ENCODE data around the gene BMPER. TPM values are rescaled to one million over a fixed set of nuclear protein-coding genes. Genes with fewer than 3 reads are reported as not detected.

The BMPER gene
- total RNA-seq, 4 donors from 2014 or later = 0.65 to 6.5 (median 3.5) TPM

- peaks cover 0 to 23% (median 20%) of the 10 kb centered on the region in 4 donors for H3K9me3 ChIP-seq
- intact Hi-C loops (cut with DNase I) = no loop called here
- peaks cover 0 to 11% (median 0%) of the 10 kb centered on the region in 4 donors for H3K4me1 ChIP-seq
- no peaks in the 10 kb centered on the region for H3K36me3 ChIP-seq
- no peak overlapping the region for H3K4me3 ChIP-seq
- no peaks in the 10 kb centered on the region for H3K27me3 ChIP-seq
- 0% methylated on average over 1 of the region's 1 CpG for WGBS
- no peak for TF ChIP-seq EP300 (IDR thresholded peaks at IDR 0.05)
- no peak overlapping the region for H3K27ac ChIP-seq (replicated peaks in 1 of 4)
- DNase-seq (ENCODE audit: extremely low spot score) = no peak
These were observed 219.4 kb downstream of the BMPER start for GRCh38 chr7:34124765-34125164.

GRCh38 chr7:34128762-34129161, 223.4 kb downstream of the BMPER start:
- intact Hi-C loops (cut with DNase I) = no loop called here
- no peak for DNase-seq (ENCODE audit: extremely low spot score)
- H3K36me3 ChIP-seq = no peaks in the 10 kb centered on the region
- TF ChIP-seq POLR2A (IDR thresholded peaks at IDR 0.05; ENCODE audit: low read depth) = no peak
- H3K4me3 ChIP-seq = no peak overlapping the region
- peaks cover 0 to 37% (median 0%) of the 10 kb centered on the region in 4 donors for H3K4me1 ChIP-seq
- WGBS = 61% methylated on average over 5 of the region's 5 CpGs
- H3K27ac ChIP-seq (replicated peaks in 1 of 4) = no peak overlapping the region
- peaks cover 0 to 22% (median 20%) of the 10 kb centered on the region in 4 donors for H3K9me3 ChIP-seq
- H3K27me3 ChIP-seq = no peaks in the 10 kb centered on the region

- H3K36me3 ChIP-seq = no peaks in the 10 kb centered on the region
- H3K27me3 ChIP-seq = no peaks in the 10 kb centered on the region
- H3K4me1 ChIP-seq = peaks cover 0 to 56% (median 0%) of the 10 kb centered on the region in 4 donors
- H3K27ac ChIP-seq (replicated peaks in 1 of 4) = peak overlapping the region in 1 of 4 donors; percentile 55
- intact Hi-C loops (cut with DNase I) = no loop called here
- TF ChIP-seq POLR2A (IDR thresholded peaks at IDR 0.05; ENCODE audit: low read depth) = no peak
- no peak for TF ChIP-seq POLR2AphosphoS5 (IDR thresholded peaks at IDR 0.05)
- no peak for TF ChIP-seq EP300 (IDR thresholded peaks at IDR 0.05)
- TF ChIP-seq CTCF (IDR thresholded peaks at IDR 0.05) = no peak
- peaks cover 0 to 3% (median 2%) of the 10 kb centered on the region in 4 donors for H3K9me3 ChIP-seq
- H3K4me3 ChIP-seq = no peak overlapping the region
- 83% methylated on average over 5 of the region's 5 CpGs for WGBS
- DNase-seq (ENCODE audit: extremely low spot score) = no peak
These were observed 225.4 kb downstream of the BMPER start for GRCh38 chr7:34130558-34131295.

- 64% methylated on average over 7 of the region's 9 CpGs for WGBS
- peaks cover 0 to 62% (median 2%) of the 10 kb centered on the region in 4 donors for H3K4me1 ChIP-seq
- H3K4me3 ChIP-seq = no peak overlapping the region
- no peak for DNase-seq (ENCODE audit: extremely low spot score)
- intact Hi-C loops (cut with DNase I) = no loop called here
- no peaks in the 10 kb centered on the region for H3K27me3 ChIP-seq
- H3K9me3 ChIP-seq = no peaks in the 10 kb centered on the region
- H3K27ac ChIP-seq (replicated peaks in 1 of 4) = peak overlapping the region in 1 of 4 donors; percentile 55
- no peaks in the 10 kb centered on the region for H3K36me3 ChIP-seq
- no peak for TF ChIP-seq POLR2AphosphoS5 (IDR thresholded peaks at IDR 0.05)
- no peak for TF ChIP-seq POLR2A (IDR thresholded peaks at IDR 0.05; ENCODE audit: low read depth)
- TF ChIP-seq CTCF (IDR thresholded peaks at IDR 0.05) = no peak
- TF ChIP-seq EP300 (IDR thresholded peaks at IDR 0.05) = no peak
These were observed 226.0 kb downstream of the BMPER start for GRCh38 chr7:34131371-34131770.

GRCh38 chr7:34133356-34133982, 228.1 kb downstream of the BMPER start:
- Histone ChIP-seq H3K9me3 (no peaks in the 10 kb centered on the region), H3K27ac (replicated peaks in 1 of 4) (peak overlapping the region in 2 of 4 donors; percentile 18 to 50), H3K4me1 (peaks cover 0 to 54% (median 2%) of the 10 kb centered on the region in 4 donors), H3K4me3 (no peak overlapping the region), H3K27me3 (no peaks in the 10 kb centered on the region), H3K36me3 (no peaks in the 10 kb centered on the region)
- TF ChIP-seq POLR2A (IDR thresholded peaks at IDR 0.05; ENCODE audit: low read depth) = no peak
- TF ChIP-seq EP300 (IDR thresholded peaks at IDR 0.05) = no peak
- TF ChIP-seq CTCF (IDR thresholded peaks at IDR 0.05) = no peak
- TF ChIP-seq POLR2AphosphoS5 (IDR thresholded peaks at IDR 0.05) = no peak
- no peak for DNase-seq (ENCODE audit: extremely low spot score)
- intact Hi-C loops (cut with DNase I) = no loop called here
- 67% methylated on average over 8 of the region's 8 CpGs for WGBS

Measured in esophagus muscularis mucosa (tissue), 4 donors.